Measurements from ENCODE around the gene UBE2Z.

UBE2Z gene

GRCh38 chr17:48878920-48879898 is 29.0 kb upstream of the UBE2Z start:
- H3K27ac ChIP-seq (ENCODE audit: low read depth, low read length) = no peak overlapping the region
- H3K27me3 ChIP-seq (ENCODE audit: insufficient read depth, low read length) = no peaks in the 10 kb centered on the region
- no peaks in the 10 kb centered on the region for H3K9me3 ChIP-seq (ENCODE audit: insufficient read depth, low read depth, low read length)
- H3K36me3 ChIP-seq (ENCODE audit: insufficient read depth, low read length) = no peaks in the 10 kb centered on the region
- 31% methylated on average over 11 of the region's 12 CpGs for WGBS
- no peak overlapping the region for H3K4me3 ChIP-seq (ENCODE audit: low read length)
- no peak overlapping the region for H3K9ac ChIP-seq (ENCODE audit: low read depth, low read length)
- no peaks in the 10 kb centered on the region for H3K4me1 ChIP-seq (ENCODE audit: insufficient read depth, low read length)

GRCh38 chr17:48882272-48882671 is 25.9 kb upstream of the UBE2Z start:
- WGBS = 98% methylated on average over 2 of the region's 2 CpGs
- Histone ChIP-seq H3K27ac (ENCODE audit: low read depth, low read length) (no peak overlapping the region), H3K4me3 (ENCODE audit: low read length) (no peak overlapping the region), H3K4me1 (ENCODE audit: insufficient read depth, low read length) (no peaks in the 10 kb centered on the region), H3K9ac (ENCODE audit: low read depth, low read length) (no peak overlapping the region), H3K36me3 (ENCODE audit: insufficient read depth, low read length) (no peaks in the 10 kb centered on the region), H3K27me3 (ENCODE audit: insufficient read depth, low read length) (no peaks in the 10 kb centered on the region), H3K9me3 (ENCODE audit: insufficient read depth, low read depth, low read length) (no peaks in the 10 kb centered on the region)

GRCh38 chr17:48883171-48883570 is 25.0 kb upstream of the UBE2Z start:
- H3K4me3 ChIP-seq (ENCODE audit: low read length) = no peak overlapping the region
- no peaks in the 10 kb centered on the region for H3K4me1 ChIP-seq (ENCODE audit: insufficient read depth, low read length)
- H3K9ac ChIP-seq (ENCODE audit: low read depth, low read length) = no peak overlapping the region
- H3K9me3 ChIP-seq (ENCODE audit: insufficient read depth, low read depth, low read length) = no peaks in the 10 kb centered on the region
- no peaks in the 10 kb centered on the region for H3K27me3 ChIP-seq (ENCODE audit: insufficient read depth, low read length)
- WGBS = 91% methylated on average over 10 of the region's 10 CpGs
- H3K27ac ChIP-seq (ENCODE audit: low read depth, low read length) = no peak overlapping the region
- no peaks in the 10 kb centered on the region for H3K36me3 ChIP-seq (ENCODE audit: insufficient read depth, low read length)

- Histone ChIP-seq H3K27ac (ENCODE audit: low read depth, low read length) (no peak overlapping the region), H3K9ac (ENCODE audit: low read depth, low read length) (no peak overlapping the region), H3K4me3 (ENCODE audit: low read length) (no peak overlapping the region), H3K36me3 (ENCODE audit: insufficient read depth, low read length) (peaks cover 8% of the 10 kb centered on the region), H3K27me3 (ENCODE audit: insufficient read depth, low read length) (no peaks in the 10 kb centered on the region), H3K9me3 (ENCODE audit: insufficient read depth, low read depth, low read length) (no peaks in the 10 kb centered on the region), H3K4me1 (ENCODE audit: insufficient read depth, low read length) (peaks cover 5% of the 10 kb centered on the region; the same call in 1 of the 2 replicates)
- 95% methylated on average over 2 of the region's 2 CpGs for WGBS
Observed at GRCh38 chr17:48890086-48890485, 18.1 kb upstream of the UBE2Z start.

GRCh38 chr17:48892940-48893645 is 15.1 kb upstream of the UBE2Z start:
- Histone ChIP-seq H3K27ac (ENCODE audit: low read depth, low read length) (peak overlapping the region; percentile 57; the same call in 1 of the 2 replicates), H3K27me3 (ENCODE audit: insufficient read depth, low read length) (no peaks in the 10 kb centered on the region), H3K4me3 (ENCODE audit: low read length) (peak overlapping the region; percentile 82), H3K9ac (ENCODE audit: low read depth, low read length) (peak overlapping the region; percentile 76), H3K4me1 (ENCODE audit: insufficient read depth, low read length) (peaks cover 5% of the 10 kb centered on the region; the same call in 1 of the 2 replicates), H3K9me3 (ENCODE audit: insufficient read depth, low read depth, low read length) (no peaks in the 10 kb centered on the region), H3K36me3 (ENCODE audit: insufficient read depth, low read length) (peaks cover 31% of the 10 kb centered on the region)
- 2% methylated on average over 21 of the region's 24 CpGs for WGBS

- H3K4me1 ChIP-seq (ENCODE audit: insufficient read depth, low read length) = peaks cover 5% of the 10 kb centered on the region; the same call in 1 of the 2 replicates
- 59% methylated on average over 5 of the region's 5 CpGs for WGBS
- H3K27ac ChIP-seq (ENCODE audit: low read depth, low read length) = no peak overlapping the region
Observed at GRCh38 chr17:48893646-48894508, 14.3 kb upstream of the UBE2Z start.

GRCh38 chr17:48894886-48895285 is 13.3 kb upstream of the UBE2Z start:
- Histone ChIP-seq H3K9ac (ENCODE audit: low read depth, low read length) (no peak overlapping the region), H3K4me1 (ENCODE audit: insufficient read depth, low read length) (peaks cover 5% of the 10 kb centered on the region; the same call in 1 of the 2 replicates), H3K4me3 (ENCODE audit: low read length) (no peak overlapping the region), H3K27me3 (ENCODE audit: insufficient read depth, low read length) (no peaks in the 10 kb centered on the region), H3K27ac (ENCODE audit: low read depth, low read length) (no peak overlapping the region), H3K36me3 (ENCODE audit: insufficient read depth, low read length) (peaks cover 33% of the 10 kb centered on the region), H3K9me3 (ENCODE audit: insufficient read depth, low read depth, low read length) (no peaks in the 10 kb centered on the region)
- 89% methylated on average over 3 of the region's 3 CpGs for WGBS

More at GRCh38 chr17:48893646-48894508, 14.3 kb upstream of the UBE2Z start:
- H3K27me3 ChIP-seq (ENCODE audit: insufficient read depth, low read length) = no peaks in the 10 kb centered on the region
- H3K4me3 ChIP-seq (ENCODE audit: low read length) = peak overlapping the region; percentile 82
- H3K9me3 ChIP-seq (ENCODE audit: insufficient read depth, low read depth, low read length) = no peaks in the 10 kb centered on the region
- peak overlapping the region; percentile 76 for H3K9ac ChIP-seq (ENCODE audit: low read depth, low read length)
- H3K36me3 ChIP-seq (ENCODE audit: insufficient read depth, low read length) = peaks cover 33% of the 10 kb centered on the region

- Histone ChIP-seq H3K27ac (ENCODE audit: low read depth, low read length) (no peak overlapping the region), H3K4me1 (ENCODE audit: insufficient read depth, low read length) (no peaks in the 10 kb centered on the region), H3K9me3 (ENCODE audit: insufficient read depth, low read depth, low read length) (no peaks in the 10 kb centered on the region), H3K27me3 (ENCODE audit: insufficient read depth, low read length) (no peaks in the 10 kb centered on the region), H3K4me3 (ENCODE audit: low read length) (no peak overlapping the region), H3K36me3 (ENCODE audit: insufficient read depth, low read length) (peaks cover 14% of the 10 kb centered on the region), H3K9ac (ENCODE audit: low read depth, low read length) (no peak overlapping the region)
- WGBS = 85% methylated on average over 1 of the region's 1 CpG
Observed at GRCh38 chr17:48901241-48901640, 7.0 kb upstream of the UBE2Z start.

GRCh38 chr17:48903401-48903800 is 4.8 kb upstream of the UBE2Z start:
- no peak overlapping the region for H3K27ac ChIP-seq (ENCODE audit: low read depth, low read length)
- peaks cover 2% of the 10 kb centered on the region; the same call in 1 of the 2 replicates for H3K36me3 ChIP-seq (ENCODE audit: insufficient read depth, low read length)
- no peaks in the 10 kb centered on the region for H3K27me3 ChIP-seq (ENCODE audit: insufficient read depth, low read length)
- WGBS = 100% methylated on average over 1 of the region's 1 CpG
- no peak overlapping the region for H3K4me3 ChIP-seq (ENCODE audit: low read length)
- H3K9ac ChIP-seq (ENCODE audit: low read depth, low read length) = no peak overlapping the region
- H3K4me1 ChIP-seq (ENCODE audit: insufficient read depth, low read length) = no peaks in the 10 kb centered on the region
- H3K9me3 ChIP-seq (ENCODE audit: insufficient read depth, low read depth, low read length) = no peaks in the 10 kb centered on the region

GRCh38 chr17:48904428-48904827 is 3.8 kb upstream of the UBE2Z start:
- Histone ChIP-seq H3K4me1 (ENCODE audit: insufficient read depth, low read length) (peaks cover under 1% of the 10 kb centered on the region; the same call in 1 of the 2 replicates), H3K4me3 (ENCODE audit: low read length) (no peak overlapping the region), H3K27me3 (ENCODE audit: insufficient read depth, low read length) (no peaks in the 10 kb centered on the region), H3K36me3 (ENCODE audit: insufficient read depth, low read length) (0 out of 2 replicates have a peak, but pooled peaks cover under 1% of the 10 kb centered on the region), H3K9ac (ENCODE audit: low read depth, low read length) (no peak overlapping the region), H3K27ac (ENCODE audit: low read depth, low read length) (no peak overlapping the region), H3K9me3 (ENCODE audit: insufficient read depth, low read depth, low read length) (no peaks in the 10 kb centered on the region)
- WGBS = 92% methylated on average over 7 of the region's 7 CpGs
